Measurements from ENCODE around the gene SPOPL.
"Not testable (repeated sequence)": the region's sequence is repeated elsewhere in the genome, so short reads cannot be mapped to it uniquely, and the experiment has no call there.

Gene SPOPL

GRCh38 chr2:138531913-138532312 is 30.3 kb downstream of the SPOPL start:
- no peak for TF ChIP-seq GATA1 (IDR thresholded peaks at IDR 0.05; ENCODE audit: low read depth, low read length)
- TF ChIP-seq POLR2A (IDR thresholded peaks at IDR 0.05; ENCODE audit: low read length), result no peak
- peak in 1 of 2 experiments; percentile 16 for DNase-seq

- TF ChIP-seq GATA1 (IDR thresholded peaks at IDR 0.05; ENCODE audit: low read depth, low read length) (no peak), POLR2A (IDR thresholded peaks at IDR 0.05; ENCODE audit: low read length) (no peak)
- DNase-seq, result no peak
Measured at GRCh38 chr2:138534791-138535190, 33.2 kb downstream of the SPOPL start.

- TF ChIP-seq GATA1 (IDR thresholded peaks at IDR 0.05; ENCODE audit: low read depth, low read length) (no peak), POLR2A (IDR thresholded peaks at IDR 0.05; ENCODE audit: low read length) (no peak)
- DNase-seq, result no peak
Measured at GRCh38 chr2:138536302-138536701, 34.7 kb downstream of the SPOPL start.

- TF ChIP-seq GATA1 (IDR thresholded peaks at IDR 0.05; ENCODE audit: low read depth, low read length) (no peak), POLR2A (IDR thresholded peaks at IDR 0.05; ENCODE audit: low read length) (no peak)
- no peak for DNase-seq
Measured at GRCh38 chr2:138536740-138537139, 35.2 kb downstream of the SPOPL start.

- DNase-seq, result peak; percentile 70 to 88
- TF ChIP-seq GATA1 (IDR thresholded peaks at IDR 0.05; ENCODE audit: low read depth, low read length), result no peak
- TF ChIP-seq POLR2A (IDR thresholded peaks at IDR 0.05; ENCODE audit: low read length), result no peak
Measured at GRCh38 chr2:138537170-138537915, 35.8 kb downstream of the SPOPL start.

GRCh38 chr2:138544206-138544605 is 42.6 kb downstream of the SPOPL start:
- DNase-seq, result not testable (repeated sequence)

GRCh38 chr2:138548796-138549195 is 47.2 kb downstream of the SPOPL start:
- TF ChIP-seq GATA1 (IDR thresholded peaks at IDR 0.05; ENCODE audit: low read depth, low read length), result no peak
- TF ChIP-seq POLR2A (IDR thresholded peaks at IDR 0.05; ENCODE audit: low read length), result no peak

GRCh38 chr2:138550172-138550571 is 48.6 kb downstream of the SPOPL start:
- no peak for DNase-seq
- TF ChIP-seq POLR2A (IDR thresholded peaks at IDR 0.05; ENCODE audit: low read length) (no peak), GATA1 (IDR thresholded peaks at IDR 0.05; ENCODE audit: low read depth, low read length) (no peak)

More at GRCh38 chr2:138548796-138549195, 47.2 kb downstream of the SPOPL start:
- no peak for DNase-seq

- no peak for DNase-seq
- TF ChIP-seq POLR2A (IDR thresholded peaks at IDR 0.05; ENCODE audit: low read length), result no peak
Measured at GRCh38 chr2:138550670-138551287, 49.2 kb downstream of the SPOPL start.

- TF ChIP-seq GATA1 (IDR thresholded peaks at IDR 0.05; ENCODE audit: low read depth, low read length), result no peak
- no peak for TF ChIP-seq POLR2A (IDR thresholded peaks at IDR 0.05; ENCODE audit: low read length)
Measured at GRCh38 chr2:138554123-138554522, 52.6 kb downstream of the SPOPL start.

GRCh38 chr2:138559641-138560040 is 58.1 kb downstream of the SPOPL start:
- no peak for DNase-seq
- no peak for TF ChIP-seq GATA1 (IDR thresholded peaks at IDR 0.05; ENCODE audit: low read depth, low read length)

More at GRCh38 chr2:138554123-138554522, 52.6 kb downstream of the SPOPL start:
- DNase-seq, result no peak

- TF ChIP-seq GATA1 (IDR thresholded peaks at IDR 0.05; ENCODE audit: low read depth, low read length), result no peak
- TF ChIP-seq POLR2A (IDR thresholded peaks at IDR 0.05; ENCODE audit: low read length), result no peak
Measured at GRCh38 chr2:138564586-138565229, 63.1 kb downstream of the SPOPL start.

GRCh38 chr2:138565230-138565598 is 63.6 kb downstream of the SPOPL start:
- no peak for DNase-seq
- TF ChIP-seq GATA1 (IDR thresholded peaks at IDR 0.05; ENCODE audit: low read depth, low read length), result no peak
- TF ChIP-seq POLR2A (IDR thresholded peaks at IDR 0.05; ENCODE audit: low read length), result no peak

More at GRCh38 chr2:138564586-138565229, 63.1 kb downstream of the SPOPL start:
- no peak for DNase-seq

GRCh38 chr2:138572318-138572717 is 70.7 kb downstream of the SPOPL start:
- TF ChIP-seq POLR2A (IDR thresholded peaks at IDR 0.05; ENCODE audit: low read length) (no peak), GATA1 (IDR thresholded peaks at IDR 0.05; ENCODE audit: low read depth, low read length) (no peak)
- DNase-seq, result no peak

- no peak for DNase-seq
- TF ChIP-seq GATA1 (IDR thresholded peaks at IDR 0.05; ENCODE audit: low read depth, low read length) (no peak), POLR2A (IDR thresholded peaks at IDR 0.05; ENCODE audit: low read length) (no peak)
Measured at GRCh38 chr2:138577066-138577465, 75.5 kb downstream of the SPOPL start.

All from erythroblast (primary cell).